Motor neuron (in vitro differentiated cells): Measurements from ENCODE around the gene PTPRT. TPM values are rescaled to one million over a fixed set of nuclear protein-coding genes. Genes with fewer than 3 reads are reported as not detected.

Source experiments
- ATAC-seq, 8 experiments: fragments of 200-7000 bp; cut with Tn5 transposase; replicated peaks in 6 of 8; 2 replicates each; pipeline ENCODE4 v1.8.0; 2021; ENCODE audit warnings: mild to moderate bottlenecking in 8 of 8, moderate library complexity in 8 of 8
- H3K27ac ChIP-seq, 2 donors: fragments of 250-450 bp; sonication (Bioruptor Pico); 2 replicates each; pipeline ENCODE4 v1.9.0; 2021; ENCODE audit warnings: antibody characterized with exemption in 2 of 2, mild to moderate bottlenecking in 2 of 2, moderate library complexity in 1 of 2
- H3K4me1 ChIP-seq, 2 donors: fragments of 250-450 bp; sonication (Bioruptor Pico); replicated peaks in 1 of 2; 2 replicates each; pipeline ENCODE4 v1.6.1; 2021; ENCODE audit warnings: antibody characterized with exemption in 2 of 2, mild to moderate bottlenecking in 2 of 2, moderate library complexity in 1 of 2
- H3K4me3 ChIP-seq, 5 donors: fragments of 250-450 bp; sonication (Bioruptor Pico); 2 replicates each; pipeline ENCODE4 v1.9.0; 2021; ENCODE audit warnings: antibody characterized with exemption in 5 of 5, mild to moderate bottlenecking in 5 of 5, moderate library complexity in 4 of 5
- WGBS, 10 experiments: fragments of 450-650 bp; shearing (Covaris generic); methylation state at CpG; one replicate each; pipeline ENCODE4 v1.0.0; 2022; 5-methylcytosine and 5-hydroxymethylcytosine counted together
- in situ Hi-C, 9 experiments: fragments of 400-800 bp; cut with MboI; loops; one replicate each; pipeline ENCODE4 v1.15.0; 2021; ENCODE audit warnings: low sequenced_read_pairs in 9 of 9, low pct_unique_long_range_greater_than_20kb in 2 of 9; ENCODE audit not compliant: unreplicated experiment in 9 of 9
- total RNA-seq, 8 experiments: library from RNA; unstranded; fragments of 300-600 nt; gene quantifications; 2 replicates each; pipeline versions ENCODE4 v1.2.3 to v1.2.4, GENCODE V29; 2022

Gene PTPRT
- total RNA-seq, 8 experiments from 2014 or later, result 0.05 to 1.0 (median 0.32) TPM; not detected in 1

- Histone ChIP-seq H3K4me3 (no peak overlapping the region), H3K4me1 (no peaks in the 10 kb centered on the region), H3K27ac (no peak overlapping the region)
- ATAC-seq, result no peak
- in situ Hi-C loops, result no loop called here
- WGBS, 10 experiments, result 0 to 95% (median 80%) methylated on average over 1 to 2 of the region's 2 CpGs; no CpG with 5 or more reads in 1 of the 10 experiments
These were observed 37.8 kb downstream of the PTPRT start for GRCh38 chr20:43151901-43152300.

- Histone ChIP-seq H3K4me3 (no peak overlapping the region), H3K4me1 (no peaks in the 10 kb centered on the region), H3K27ac (no peak overlapping the region)
- in situ Hi-C loops, result no loop called here
- WGBS, 10 experiments, result 40 to 94% (median 86%) methylated on average over 1 to 2 of the region's 2 CpGs; no CpG with 5 or more reads in 6 of the 10 experiments
- ATAC-seq, result no peak
These were observed 38.5 kb downstream of the PTPRT start for GRCh38 chr20:43151256-43151655.

DNA sequence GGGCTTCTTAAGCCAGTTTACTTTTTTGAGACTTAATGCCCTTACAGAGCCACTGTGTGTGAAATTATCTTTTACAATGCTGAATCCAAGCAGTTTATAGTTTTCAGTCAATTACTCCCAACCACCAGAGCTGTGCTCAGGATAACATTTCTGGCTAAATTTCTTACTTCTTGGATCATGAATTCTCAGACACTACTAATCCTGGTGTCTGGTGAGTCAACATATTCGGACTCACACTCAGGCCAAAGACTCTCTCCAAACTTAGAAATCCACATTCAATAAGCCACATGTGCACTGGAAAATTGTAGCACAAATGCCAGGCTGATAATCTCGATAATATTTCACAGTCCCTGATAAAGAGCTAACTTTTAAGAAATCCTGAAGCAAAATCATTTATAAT, 49.0 kb downstream of the PTPRT start:
- no peak for ATAC-seq
- H3K4me1 ChIP-seq, result no peaks in the 10 kb centered on the region
- H3K4me3 ChIP-seq, result no peak overlapping the region
- H3K27ac ChIP-seq, result no peak overlapping the region
- in situ Hi-C loops, result no loop called here
- 0 to 90% (median 38%) methylated on average over 1 to 2 of the region's 2 CpGs for WGBS, 10 experiments

- Histone ChIP-seq H3K27ac (no peak overlapping the region), H3K4me3 (no peak overlapping the region), H3K4me1 (no peaks in the 10 kb centered on the region)
- ATAC-seq, result no peak
- 0 to 96% (median 80%) methylated on average over 1 to 10 of the region's 17 CpGs; no CpG with 5 or more reads in 2 of the 10 experiments for whole genome bisulfite sequencing, 10 experiments
- in situ Hi-C loops, result no loop called here
These were observed 51.5 kb downstream of the PTPRT start for GRCh38 chr20:43138061-43138770.

GRCh38 chr20:43137160-43137559, 52.5 kb downstream of the PTPRT start:
- no peak for ATAC-seq
- Histone ChIP-seq H3K27ac (no peak overlapping the region), H3K4me1 (no peaks in the 10 kb centered on the region), H3K4me3 (no peak overlapping the region)
- in situ Hi-C loops, result no loop called here
- 20 to 92% (median 48%) methylated on average over 1 of the region's 1 CpG; no CpG with 5 or more reads in 6 of the 10 experiments for WGBS, 10 experiments

- H3K4me1 ChIP-seq, result no peaks in the 10 kb centered on the region
- WGBS, 10 experiments, result 0 to 77% (median 66%) methylated on average over 2 to 5 of the region's 5 CpGs; no CpG with 5 or more reads in 1 of the 10 experiments
- ATAC-seq, result peak in 1 of 8 experiments; percentile 35
- in situ Hi-C loops, result no loop called here
- no peak overlapping the region for H3K27ac ChIP-seq
- H3K4me3 ChIP-seq, result no peak overlapping the region
These were observed 65.5 kb downstream of the PTPRT start for GRCh38 chr20:43124241-43124640.

DNA sequence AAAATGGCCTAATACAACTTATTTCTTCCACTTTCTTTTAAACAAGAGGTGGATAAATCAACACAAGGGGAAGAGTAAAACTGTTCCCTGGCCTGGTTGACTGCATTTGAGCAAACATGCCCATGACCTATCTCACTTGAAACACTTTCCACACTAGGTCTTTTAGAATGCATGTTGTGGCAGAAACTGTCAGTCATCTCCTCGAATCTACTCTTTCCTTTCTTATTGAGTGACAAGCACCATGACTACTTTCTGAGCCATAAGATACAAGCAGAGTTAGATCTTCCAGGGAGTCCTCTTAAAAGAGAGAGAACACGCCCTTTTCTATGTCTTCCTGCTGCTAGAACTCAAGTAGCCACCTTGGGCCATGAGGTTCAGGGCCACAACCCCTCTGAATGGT, 66.5 kb downstream of the PTPRT start:
- H3K27ac ChIP-seq, result no peak overlapping the region
- H3K4me1 ChIP-seq, result no peaks in the 10 kb centered on the region
- no peak overlapping the region for H3K4me3 ChIP-seq
- WGBS, 10 experiments, result 0 to 85% (median 33%) methylated on average over 1 to 2 of the region's 2 CpGs; no CpG with 5 or more reads in 4 of the 10 experiments
- in situ Hi-C loops, result no loop called here
- no peak for ATAC-seq

GRCh38 chr20:43119720-43120119, 70.0 kb downstream of the PTPRT start:
- Histone ChIP-seq H3K4me3 (no peak overlapping the region), H3K27ac (no peak overlapping the region), H3K4me1 (no peaks in the 10 kb centered on the region)
- no peak for ATAC-seq
- 0 to 100% (median 20%) methylated on average over 1 to 2 of the region's 2 CpGs; no CpG with 5 or more reads in 3 of the 10 experiments for WGBS, 10 experiments
- in situ Hi-C loops, result no loop called here

- no peaks in the 10 kb centered on the region for H3K4me1 ChIP-seq
- no peak overlapping the region for H3K4me3 ChIP-seq
- in situ Hi-C loops, result no loop called here
- no peak overlapping the region for H3K27ac ChIP-seq
- WGBS, 10 experiments, result 0 to 100% (median 34%) methylated on average over 1 to 5 of the region's 5 CpGs; no CpG with 5 or more reads in 4 of the 10 experiments
- ATAC-seq, result no peak
These were observed 87.3 kb downstream of the PTPRT start for GRCh38 chr20:43102394-43102793.

DNA sequence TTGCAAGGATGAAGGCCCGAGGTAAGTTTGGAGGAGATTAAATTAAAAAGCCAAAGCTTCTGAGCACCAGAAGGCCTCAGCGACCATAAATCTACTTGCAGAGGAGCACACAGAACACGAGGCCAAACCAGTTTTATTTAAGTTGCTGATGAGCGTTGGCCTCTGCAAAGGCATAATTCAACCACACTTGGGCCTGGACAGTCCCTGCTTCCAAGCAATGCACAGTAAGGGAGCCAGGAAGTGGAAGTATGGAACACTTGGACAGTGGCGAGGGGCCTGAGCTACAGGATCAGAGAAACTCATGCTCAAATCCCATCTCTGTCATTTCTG, 92.8 kb downstream of the PTPRT start:
- Histone ChIP-seq H3K4me3 (no peak overlapping the region), H3K4me1 (peaks cover 0 to 11% of the 10 kb centered on the region in 2 donors), H3K27ac (peak overlapping the region in 1 of 2 donors; percentile 76)
- 0 to 66% (median 20%) methylated on average over 1 to 5 of the region's 5 CpGs; no CpG with 5 or more reads in 3 of the 10 experiments for WGBS, 10 experiments
- ATAC-seq, result peak in 4 of 8 experiments; percentile 9 to 47 (median 46)
- in situ Hi-C loops, result no loop called here

- Histone ChIP-seq H3K27ac (peak overlapping the region in 1 of 2 donors; percentile 76), H3K4me1 (peaks cover 0 to 11% of the 10 kb centered on the region in 2 donors), H3K4me3 (no peak overlapping the region)
- ATAC-seq, result peak in 4 of 8 experiments; percentile 96 to 98 (median 98)
- in situ Hi-C loops, result no loop called here
- WGBS, 10 experiments, result 0 to 59% (median 5%) methylated on average over 1 to 3 of the region's 5 CpGs; no CpG with 5 or more reads in 2 of the 10 experiments
These were observed 93.4 kb downstream of the PTPRT start for GRCh38 chr20:43096126-43096930.

DNA sequence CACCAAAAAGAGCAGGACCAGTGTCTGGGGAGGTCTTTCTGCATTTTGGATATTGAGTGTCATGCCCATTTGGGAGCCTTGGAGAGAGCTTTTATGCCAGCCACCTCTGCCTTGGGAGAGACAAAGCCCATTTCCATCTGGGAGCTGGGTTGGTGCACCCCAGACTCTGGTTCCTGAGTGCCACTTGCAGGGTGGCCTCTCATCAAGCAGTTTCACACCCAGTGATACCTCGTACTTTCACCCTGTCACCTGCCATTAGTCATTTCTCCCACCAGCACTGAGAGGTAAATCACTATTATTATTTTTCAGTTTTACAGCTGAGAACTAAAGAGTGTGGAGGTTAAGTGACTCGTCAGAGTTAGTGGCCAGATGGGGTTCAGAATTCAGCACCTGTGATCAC, 94.7 kb downstream of the PTPRT start:
- WGBS, 10 experiments, result 0 to 90% (median 33%) methylated on average over 1 to 2 of the region's 2 CpGs; no CpG with 5 or more reads in 7 of the 10 experiments
- no peak for ATAC-seq
- Histone ChIP-seq H3K4me3 (no peak overlapping the region), H3K27ac (no peak overlapping the region), H3K4me1 (peaks cover 0 to 11% of the 10 kb centered on the region in 2 donors)
- in situ Hi-C loops, result no loop called here

DNA sequence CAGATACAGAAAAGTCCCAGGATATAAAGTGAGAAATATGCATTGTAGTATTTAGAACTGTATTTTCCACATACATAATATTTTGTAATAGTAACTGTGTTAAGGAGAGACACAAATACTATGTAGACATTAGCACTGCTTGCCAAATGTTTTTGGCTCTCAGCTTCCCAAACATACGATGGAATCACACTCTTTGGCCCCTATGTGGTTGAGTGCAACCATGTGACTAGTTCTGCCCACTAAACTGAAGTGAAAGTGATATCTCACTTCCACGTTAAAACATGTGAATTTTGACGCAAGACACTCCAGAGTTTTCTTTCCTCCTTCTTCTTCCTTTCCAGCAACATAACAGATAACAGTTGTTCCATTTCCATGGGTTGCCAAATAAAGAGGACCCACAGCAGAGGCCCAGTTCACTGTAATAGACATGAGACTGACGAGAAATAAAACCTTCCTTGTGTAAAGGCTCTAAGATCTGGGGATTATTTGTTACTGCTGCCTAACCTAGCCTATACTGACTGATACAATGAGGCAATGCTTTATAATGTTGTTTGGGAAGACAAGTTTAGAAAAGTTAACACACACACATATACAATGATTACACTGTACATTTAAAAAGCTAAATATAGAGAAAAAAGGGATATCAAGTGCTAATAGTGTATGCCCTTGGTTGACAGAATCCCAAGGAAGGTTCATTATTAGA, 97.2 kb downstream of the PTPRT start:
- H3K4me3 ChIP-seq, result no peak overlapping the region
- no peak overlapping the region for H3K27ac ChIP-seq
- H3K4me1 ChIP-seq, result peaks cover 0 to 11% of the 10 kb centered on the region in 2 donors
- WGBS, 10 experiments, result 0 to 80% (median 44%) methylated on average over 2 to 4 of the region's 4 CpGs; no CpG with 5 or more reads in 2 of the 10 experiments
- no peak for ATAC-seq
- in situ Hi-C loops, result no loop called here
